Memory B cell (primary cell): ENCODE measurements around the gene SYCE1.
"Not testable (repeated sequence)": the region's sequence is repeated elsewhere in the genome, so short reads cannot be mapped to it uniquely, and the experiment has no call there.

Source experiments
- ATAC-seq: fragments of 150-1000 bp; cut with Tn5 transposase; 2 replicates; pipeline ENCODE4 v1.10.0; 2021; ENCODE audit warnings: low read depth, mild to moderate bottlenecking, moderate library complexity
- DNase-seq, 2 donors: peaks; one replicate each; pipeline ENCODE4 v3.0.0; 2022; ENCODE audit warnings: low spot score in 2 of 2
- H3K27ac Mint-ChIP-seq: one replicate; pipeline ENCODE4 v1.8.0; 2022; ENCODE audit warnings: mild to moderate bottlenecking, moderate library complexity, mixed read lengths
- H3K27me3 Mint-ChIP-seq: one replicate; pipeline ENCODE4 v1.8.0; 2022; ENCODE audit warnings: mixed read lengths
- H3K36me3 Mint-ChIP-seq: one replicate; pipeline ENCODE4 v1.8.0; 2022; ENCODE audit warnings: mild to moderate bottlenecking, mixed read lengths
- H3K4me1 Mint-ChIP-seq: one replicate; pipeline ENCODE4 v1.8.0; 2022; ENCODE audit warnings: mixed read lengths
- H3K4me3 Mint-ChIP-seq: one replicate; pipeline ENCODE4 v1.8.0; 2022; ENCODE audit warnings: mild to moderate bottlenecking, moderate library complexity, mixed read lengths
- H3K9me3 Mint-ChIP-seq: one replicate; pipeline ENCODE4 v1.8.0; 2022; ENCODE audit warnings: mixed read lengths

Gene SYCE1

DNA sequence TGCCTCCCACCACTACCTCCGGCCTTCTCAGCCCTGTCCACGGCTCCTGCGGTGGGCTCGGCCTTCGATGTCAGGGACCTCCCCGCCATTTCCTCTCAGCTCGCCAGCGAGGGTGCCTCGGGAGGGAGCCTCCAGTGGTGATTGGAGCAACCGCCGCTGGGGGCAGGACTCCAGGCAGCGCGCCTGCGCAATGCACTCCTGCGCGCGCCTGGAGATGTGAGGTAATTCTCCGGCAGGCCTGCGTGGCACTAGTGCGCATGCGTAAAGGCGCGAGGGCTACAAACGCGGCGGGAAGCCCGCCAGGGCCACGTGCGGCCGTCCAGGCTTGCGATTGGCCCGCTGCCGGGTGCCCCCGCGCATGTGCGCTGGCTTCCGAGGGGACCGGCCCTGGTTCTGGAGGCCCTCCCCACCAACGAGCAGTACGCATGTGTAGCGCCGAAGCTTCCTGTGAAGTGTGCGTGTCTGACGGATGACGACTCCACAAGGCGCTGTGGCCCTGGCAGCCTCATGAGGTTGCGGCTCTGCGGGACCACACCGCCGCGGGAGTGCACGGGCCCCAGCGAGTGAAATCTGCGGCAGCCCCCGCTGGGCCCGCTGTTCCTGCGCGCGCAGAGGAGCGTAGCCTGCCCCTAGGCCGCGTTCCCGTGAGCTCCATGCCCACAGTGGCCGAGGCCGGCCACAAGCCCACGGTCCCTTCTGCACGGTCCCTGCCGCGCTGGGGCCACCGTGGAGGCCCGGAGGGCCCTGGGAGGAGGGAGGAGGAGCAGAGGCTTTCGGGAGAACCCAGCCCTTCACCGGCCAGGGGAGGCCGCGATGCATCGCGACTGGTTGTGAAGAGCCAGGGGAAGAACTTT, at the start of gene SYCE1:
TSS of gene SYCE1 (minus strand) at position 143 of the 854 bp plus-strand sequence. CDS start at position 89, 54 bp downstream.
- ATAC-seq (no peak), DNase-seq (no peak)
- peak within 1 kb of the TSS; percentile 32 for H3K4me3 Mint-ChIP-seq
- no peaks in the 10 kb centered on the region for H3K4me1 Mint-ChIP-seq
- peaks cover 5% of the 10 kb centered on the region for H3K9me3 Mint-ChIP-seq
- no peak within 1 kb of the TSS for H3K27ac Mint-ChIP-seq
- H3K36me3 Mint-ChIP-seq: peaks cover 1% of the 10 kb centered on the region
- H3K27me3 Mint-ChIP-seq: peaks cover 8% of the 10 kb centered on the region

- ATAC-seq (no peak), DNase-seq (no peak)
- Mint-ChIP-seq H3K27me3 (peaks cover 10% of the 10 kb centered on the region), H3K9me3 (peaks cover 3% of the 10 kb centered on the region), H3K4me1 (no peaks in the 10 kb centered on the region), H3K4me3 (no peak overlapping the region), H3K27ac (no peak overlapping the region), H3K36me3 (no peaks in the 10 kb centered on the region)
Observed at GRCh38 chr10:133614830-133615580, 49.6 kb upstream of the SYCE1 start.

- Mint-ChIP-seq H3K9me3 (peaks cover 3% of the 10 kb centered on the region), H3K4me3 (no peak overlapping the region), H3K27ac (no peak overlapping the region), H3K27me3 (peaks cover 11% of the 10 kb centered on the region), H3K4me1 (no peaks in the 10 kb centered on the region), H3K36me3 (no peaks in the 10 kb centered on the region)
- no peak for DNase-seq
- no peak for ATAC-seq
Observed at GRCh38 chr10:133613699-133614098, 48.3 kb upstream of the SYCE1 start.

DNA sequence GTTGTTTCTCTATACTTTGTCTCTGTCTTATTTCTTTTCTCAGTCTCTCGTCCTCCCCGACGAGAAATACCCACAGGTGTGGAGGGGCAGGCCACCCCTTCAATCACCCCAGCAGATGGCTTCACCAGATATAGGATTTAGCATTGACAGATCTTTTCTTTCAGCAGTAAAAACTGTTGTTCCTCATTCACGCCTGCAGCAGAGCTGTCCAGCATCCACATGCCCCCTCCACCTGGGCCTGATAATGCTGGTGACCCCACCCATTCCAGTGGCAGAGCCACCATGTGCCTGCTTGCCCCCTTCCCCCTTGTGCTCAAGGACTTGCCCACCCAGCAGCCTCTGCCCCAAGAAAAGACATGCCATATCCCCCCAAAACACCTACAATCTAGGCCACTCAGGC, 45.7 kb upstream of the SYCE1 start:
- ATAC-seq: no peak

DNA sequence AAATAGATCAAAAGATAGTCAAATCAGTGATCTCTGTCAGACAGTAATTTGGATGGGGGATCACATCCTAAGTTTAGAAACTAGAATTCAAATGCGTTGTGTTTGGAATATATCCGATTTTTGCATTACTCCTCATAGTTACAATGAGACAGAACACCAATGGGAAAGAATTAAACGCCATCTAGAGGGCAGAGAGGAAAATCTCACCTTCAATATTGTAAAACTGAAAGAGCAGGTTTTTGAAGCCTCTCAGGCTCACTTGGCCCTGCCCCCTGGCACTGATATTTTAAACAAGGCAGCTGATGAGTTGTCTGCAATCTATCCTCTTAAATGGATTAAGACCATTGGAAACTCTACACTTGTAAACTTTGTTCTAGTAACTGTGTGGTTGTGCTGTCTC, 43.5 kb upstream of the SYCE1 start:
- peaks cover 3% of the 10 kb centered on the region for H3K9me3 Mint-ChIP-seq
- H3K27me3 Mint-ChIP-seq: peaks cover 23% of the 10 kb centered on the region
- H3K36me3 Mint-ChIP-seq: no peaks in the 10 kb centered on the region
- no peak overlapping the region for H3K4me3 Mint-ChIP-seq
- ATAC-seq (no peak), DNase-seq (peak in 1 of 2 donors; percentile 7)
- H3K4me1 Mint-ChIP-seq: no peaks in the 10 kb centered on the region
- no peak overlapping the region for H3K27ac Mint-ChIP-seq

More for the DNA sequence above, 45.7 kb upstream of the SYCE1 start:
- peaks cover 16% of the 10 kb centered on the region for H3K27me3 Mint-ChIP-seq
- peaks cover 3% of the 10 kb centered on the region for H3K9me3 Mint-ChIP-seq
- no peaks in the 10 kb centered on the region for H3K4me1 Mint-ChIP-seq
- no peak overlapping the region for H3K27ac Mint-ChIP-seq
- H3K4me3 Mint-ChIP-seq: no peak overlapping the region
- no peak for DNase-seq
- H3K36me3 Mint-ChIP-seq: no peaks in the 10 kb centered on the region

- not testable (repeated sequence) for DNase-seq, ATAC-seq, H3K4me3 Mint-ChIP-seq
Observed at GRCh38 chr10:133603434-133603833, 38.1 kb upstream of the SYCE1 start.

GRCh38 chr10:133600657-133601056, 35.3 kb upstream of the SYCE1 start:
- H3K36me3 Mint-ChIP-seq: no peaks in the 10 kb centered on the region
- H3K4me3 Mint-ChIP-seq: no peak overlapping the region
- H3K9me3 Mint-ChIP-seq: no peaks in the 10 kb centered on the region
- H3K27ac Mint-ChIP-seq: no peak overlapping the region
- ATAC-seq (no peak), DNase-seq (no peak)
- no peaks in the 10 kb centered on the region for H3K4me1 Mint-ChIP-seq
- peaks cover 28% of the 10 kb centered on the region for H3K27me3 Mint-ChIP-seq

More at GRCh38 chr10:133603434-133603833, 38.1 kb upstream of the SYCE1 start:
- H3K27ac Mint-ChIP-seq, H3K9me3 Mint-ChIP-seq, H3K4me1 Mint-ChIP-seq, H3K36me3 Mint-ChIP-seq: not testable (repeated sequence)
- H3K27me3 Mint-ChIP-seq: peaks cover 25% of the 10 kb centered on the region

DNA sequence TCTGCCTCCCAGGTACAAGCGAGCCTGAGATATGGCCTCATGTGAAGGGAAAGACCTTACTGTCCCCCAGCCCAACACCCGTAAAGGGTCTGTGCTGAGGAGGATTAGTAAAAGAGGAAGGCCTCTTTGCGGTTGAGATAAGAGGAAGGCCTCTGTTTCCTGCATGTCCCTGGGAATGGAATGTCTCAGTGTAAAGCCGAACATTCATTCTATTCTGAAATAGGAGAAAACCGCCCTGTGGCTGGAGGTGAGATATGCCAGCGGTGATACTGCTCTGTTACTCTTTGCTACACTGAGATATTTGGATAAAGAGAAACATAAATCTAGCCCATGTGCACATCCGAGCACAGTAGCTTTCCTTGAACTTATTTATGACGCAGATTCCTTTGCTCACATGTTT, 34.5 kb upstream of the SYCE1 start:
- not testable (repeated sequence) for H3K4me3 Mint-ChIP-seq

DNA sequence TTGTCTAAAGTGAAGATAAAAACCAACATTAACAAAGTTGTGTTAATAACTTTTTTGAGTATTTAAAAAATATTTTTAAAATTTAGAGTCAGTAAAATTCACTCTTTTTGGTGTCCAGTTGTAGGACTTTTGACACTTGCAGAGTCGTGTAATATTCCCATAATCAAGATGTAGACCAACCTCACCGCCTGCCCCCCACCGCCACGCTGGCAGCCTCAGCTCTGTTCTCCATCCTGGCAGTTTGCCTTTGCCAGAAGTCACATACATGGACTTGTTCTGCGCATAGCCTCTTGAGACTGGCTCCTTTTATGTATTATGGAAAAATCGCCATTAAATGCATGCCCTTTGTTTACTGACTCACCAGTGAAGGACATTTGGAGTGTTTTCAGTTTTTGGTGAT, 27.3 kb upstream of the SYCE1 start:
- Mint-ChIP-seq H3K4me1 (no peaks in the 10 kb centered on the region), H3K4me3 (no peak overlapping the region), H3K27ac (no peak overlapping the region), H3K27me3 (peaks cover 8% of the 10 kb centered on the region), H3K36me3 (no peaks in the 10 kb centered on the region), H3K9me3 (no peaks in the 10 kb centered on the region)
- DNase-seq (no peak), ATAC-seq (no peak)

More for the DNA sequence above, 34.5 kb upstream of the SYCE1 start:
- not testable (repeated sequence) for H3K9me3 Mint-ChIP-seq, DNase-seq, H3K36me3 Mint-ChIP-seq, H3K4me1 Mint-ChIP-seq, ATAC-seq, H3K27ac Mint-ChIP-seq
- peaks cover 28% of the 10 kb centered on the region for H3K27me3 Mint-ChIP-seq

GRCh38 chr10:133590970-133591359, 25.6 kb upstream of the SYCE1 start:
- no peak for DNase-seq
- no peak overlapping the region for H3K27ac Mint-ChIP-seq
- H3K27me3 Mint-ChIP-seq: peaks cover 6% of the 10 kb centered on the region
- H3K4me3 Mint-ChIP-seq: no peak overlapping the region
- ATAC-seq: no peak
- peaks cover 3% of the 10 kb centered on the region for H3K9me3 Mint-ChIP-seq
- H3K36me3 Mint-ChIP-seq: no peaks in the 10 kb centered on the region
- no peaks in the 10 kb centered on the region for H3K4me1 Mint-ChIP-seq

DNA sequence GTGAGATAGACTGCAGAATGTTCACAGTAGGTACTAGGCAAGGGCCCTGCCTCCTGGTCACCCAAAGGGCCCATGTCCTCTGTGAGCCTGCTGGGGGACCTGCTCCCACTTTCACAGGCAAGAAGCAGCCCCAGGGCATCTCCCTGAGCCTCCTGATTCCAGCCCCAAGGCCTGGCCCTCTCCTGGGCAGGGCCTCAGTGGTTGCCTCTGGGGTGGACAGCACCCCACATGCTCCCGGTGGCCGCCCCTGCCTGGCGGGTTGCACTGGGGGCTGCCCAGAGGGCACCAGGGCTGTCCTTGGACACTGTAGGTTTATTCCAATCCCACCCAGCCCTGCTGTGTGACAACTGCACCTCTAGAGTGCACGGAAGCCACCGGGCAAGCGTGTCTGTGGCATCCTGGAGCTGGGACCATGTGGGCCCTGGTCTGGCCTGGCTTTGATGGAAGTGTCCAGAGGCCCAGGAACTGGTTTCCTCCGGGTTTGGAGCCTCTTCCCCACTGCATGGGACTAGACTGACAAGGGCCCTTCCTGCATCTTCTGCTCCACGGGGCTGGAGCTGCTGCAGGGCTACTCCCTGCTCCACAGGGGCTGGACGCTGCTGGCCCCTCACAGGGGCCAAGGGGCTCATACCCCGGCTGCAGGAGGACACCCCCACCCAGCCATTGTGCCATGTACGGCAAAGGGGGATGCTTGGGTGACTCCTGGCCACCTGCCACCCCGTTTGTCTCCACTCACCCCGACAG, 25.0 kb upstream of the SYCE1 start:
- Mint-ChIP-seq H3K27me3 (peaks cover 6% of the 10 kb centered on the region), H3K4me1 (no peaks in the 10 kb centered on the region), H3K9me3 (peaks cover 3% of the 10 kb centered on the region), H3K27ac (no peak overlapping the region), H3K36me3 (no peaks in the 10 kb centered on the region), H3K4me3 (no peak overlapping the region)
- ATAC-seq (no peak), DNase-seq (no peak)

DNA sequence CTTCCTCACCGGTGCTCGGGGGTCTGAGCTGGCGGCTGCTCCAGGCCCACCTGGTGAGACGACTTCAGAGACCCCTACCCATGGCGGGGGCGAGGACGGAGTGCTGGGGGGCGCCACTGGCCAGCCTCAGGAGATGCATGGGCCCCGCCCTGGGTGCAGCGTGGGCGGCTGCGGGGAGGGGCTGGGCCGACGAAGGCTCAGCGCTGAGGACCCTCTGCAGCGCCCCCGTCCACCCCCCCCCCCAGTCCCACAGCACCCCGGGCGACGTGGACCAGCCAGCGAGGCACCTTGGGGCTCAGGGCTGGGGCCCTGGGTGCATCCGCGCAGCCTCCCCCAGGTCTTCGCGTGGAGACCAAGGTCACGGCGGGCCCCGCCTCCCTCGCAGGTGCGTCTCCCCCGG, 11.7 kb upstream of the SYCE1 start:
- not testable (repeated sequence) for H3K4me1 Mint-ChIP-seq, ATAC-seq, H3K4me3 Mint-ChIP-seq, DNase-seq, H3K36me3 Mint-ChIP-seq, H3K27ac Mint-ChIP-seq
- Mint-ChIP-seq H3K27me3 (peaks cover 15% of the 10 kb centered on the region), H3K9me3 (peaks cover 16% of the 10 kb centered on the region)

DNA sequence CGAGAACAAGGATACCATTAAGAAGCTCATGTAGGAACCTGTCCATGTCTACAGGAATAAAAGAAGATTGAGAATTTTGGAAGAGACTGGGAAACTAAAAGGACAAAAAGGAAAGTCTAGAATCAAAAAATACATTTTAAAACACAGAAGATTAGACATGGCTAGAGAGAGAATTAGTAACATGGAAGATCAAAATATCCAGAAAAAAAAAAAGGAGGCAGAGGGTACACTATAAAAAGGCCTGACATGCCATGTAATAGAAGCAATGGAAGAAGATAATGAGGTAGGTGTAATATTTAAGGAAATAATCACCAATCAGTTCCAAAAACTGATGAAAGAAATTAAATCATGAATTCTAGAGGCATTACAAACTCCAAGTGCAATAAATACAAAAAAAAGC, 8.1 kb upstream of the SYCE1 start:
- H3K36me3 Mint-ChIP-seq, H3K4me1 Mint-ChIP-seq, ATAC-seq, DNase-seq, H3K27ac Mint-ChIP-seq, H3K27me3 Mint-ChIP-seq, H3K4me3 Mint-ChIP-seq: not testable (repeated sequence)
- H3K9me3 Mint-ChIP-seq: peaks cover 11% of the 10 kb centered on the region

- not testable (repeated sequence) for ATAC-seq, H3K27ac Mint-ChIP-seq, H3K27me3 Mint-ChIP-seq, DNase-seq, H3K4me3 Mint-ChIP-seq, H3K36me3 Mint-ChIP-seq, H3K4me1 Mint-ChIP-seq
- peaks cover 13% of the 10 kb centered on the region for H3K9me3 Mint-ChIP-seq
Observed at GRCh38 chr10:133572055-133572454, 6.7 kb upstream of the SYCE1 start.
